Calu3 (cell line): ENCODE data around the gene BBOX1. TPM values are rescaled to one million over a fixed set of nuclear protein-coding genes. Genes with fewer than 3 reads are reported as not detected.

Source experiments
- total RNA-seq: library from RNA; stranded (reverse); gene quantifications from 2 replicates; pipeline ENCODE4 v1.2.3, GENCODE V29; 2022

BBOX1 gene
- total RNA-seq, 1 experiment from 2014 or later = not detected

Other genes starting within 250 kb of the BBOX1 start
- gene FIBIN, start 46.7 kb upstream of the BBOX1 start, total RNA-seq = not detected in 2 replicates